Upper lobe of left lung (tissue), 4 donors: Measurements from ENCODE around the gene CCM2.

Experiments
- EP300 ChIP-seq, 4 donors: sonication (generic); formaldehyde crosslinking; IDR thresholded peaks; one replicate each; pipeline ENCODE4 v1.5.1; 2017; ENCODE audit warnings: antibody characterized with exemption in 4 of 4, control low read depth in 2 of 4
- TF ChIP-seq, protein P1 (sequence below), 6 experiments: fragments of 450-650 bp in 4 of 6; fragments of 200-600 bp in 2 of 6; sonication (generic) in 2 of 6; IDR thresholded peaks; one replicate each; pipeline ENCODE4 v1.5.1; 2016 to 2019; ENCODE audit warnings: antibody characterized with exemption in 6 of 6

DNA sequence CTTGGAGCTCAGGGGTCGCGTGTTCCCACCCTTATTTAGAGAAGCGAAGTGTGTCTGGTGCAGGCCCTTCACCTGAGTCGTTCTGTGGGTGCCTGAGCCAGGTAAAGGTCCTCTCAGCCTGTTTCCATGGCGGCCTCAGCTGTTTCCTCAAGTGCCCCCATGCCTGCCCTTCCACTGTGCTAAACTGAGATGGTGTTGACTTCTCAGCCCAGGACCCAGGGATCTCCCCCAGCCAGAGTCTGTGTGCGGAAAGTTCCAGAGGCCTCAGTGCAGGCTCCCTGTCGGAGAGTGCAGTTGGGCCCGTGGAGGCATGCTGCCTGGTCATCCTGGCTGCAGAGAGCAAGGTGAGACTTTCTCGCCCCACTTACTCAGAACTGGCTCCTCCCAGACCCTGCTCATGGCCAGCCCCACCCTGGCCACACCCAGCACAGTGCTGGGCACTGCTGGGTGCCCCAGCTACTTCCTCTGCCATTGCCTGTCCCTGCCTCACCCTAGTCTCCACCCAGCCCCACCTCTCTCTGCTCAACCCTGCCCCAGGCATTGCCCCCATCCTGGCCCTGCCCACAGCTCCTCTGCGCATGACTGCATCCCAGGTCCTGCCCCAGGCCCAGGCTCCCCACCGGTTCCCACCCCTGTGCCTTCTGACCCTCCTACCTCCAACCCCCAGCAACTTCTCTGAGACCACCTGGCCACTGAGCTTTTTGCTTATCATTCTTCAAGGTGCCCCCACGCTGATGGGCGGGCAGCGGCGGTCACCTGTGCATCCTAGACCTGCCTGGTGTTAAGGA, 68.4 kb downstream of the CCM2 start:
- TF ChIP-seq, protein P1, sequence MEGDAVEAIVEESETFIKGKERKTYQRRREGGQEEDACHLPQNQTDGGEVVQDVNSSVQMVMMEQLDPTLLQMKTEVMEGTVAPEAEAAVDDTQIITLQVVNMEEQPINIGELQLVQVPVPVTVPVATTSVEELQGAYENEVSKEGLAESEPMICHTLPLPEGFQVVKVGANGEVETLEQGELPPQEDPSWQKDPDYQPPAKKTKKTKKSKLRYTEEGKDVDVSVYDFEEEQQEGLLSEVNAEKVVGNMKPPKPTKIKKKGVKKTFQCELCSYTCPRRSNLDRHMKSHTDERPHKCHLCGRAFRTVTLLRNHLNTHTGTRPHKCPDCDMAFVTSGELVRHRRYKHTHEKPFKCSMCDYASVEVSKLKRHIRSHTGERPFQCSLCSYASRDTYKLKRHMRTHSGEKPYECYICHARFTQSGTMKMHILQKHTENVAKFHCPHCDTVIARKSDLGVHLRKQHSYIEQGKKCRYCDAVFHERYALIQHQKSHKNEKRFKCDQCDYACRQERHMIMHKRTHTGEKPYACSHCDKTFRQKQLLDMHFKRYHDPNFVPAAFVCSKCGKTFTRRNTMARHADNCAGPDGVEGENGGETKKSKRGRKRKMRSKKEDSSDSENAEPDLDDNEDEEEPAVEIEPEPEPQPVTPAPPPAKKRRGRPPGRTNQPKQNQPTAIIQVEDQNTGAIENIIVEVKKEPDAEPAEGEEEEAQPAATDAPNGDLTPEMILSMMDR (IDR thresholded peaks at IDR 0.05), result no peak
- TF ChIP-seq EP300 (IDR thresholded peaks at IDR 0.05), result no peak
